Stimulated activated naive B cell treated with anti-CD40 and anti-IgM and Interleukin-4, amounts not matched to agents 10 μg/mL and 1 μg/mL and 100 μg/mL, for 72 hours (primary cell): ENCODE measurements around the gene C14orf180.

Experiments used
- ATAC-seq, 2 donors: fragments of 150-1000 bp; cut with Tn5 transposase; replicated peaks; 2 replicates each; pipeline ENCODE4 v1.10.0; 2021; ENCODE audit warnings: moderate library complexity in 1 of 2
- DNase-seq: peaks from one replicate; pipeline ENCODE4 v3.0.0; 2021
- H3K27ac Mint-ChIP-seq: one replicate; pipeline ENCODE4 v1.8.0; 2022; ENCODE audit warnings: mild to moderate bottlenecking, mixed read lengths
- H3K27me3 Mint-ChIP-seq, 2 donors: one replicate each; pipeline ENCODE4 v1.8.0; 2022; ENCODE audit warnings: mixed read lengths in 2 of 2
- H3K36me3 Mint-ChIP-seq, 2 donors: one replicate each; pipeline ENCODE4 v1.8.0; 2022; ENCODE audit warnings: mixed read lengths in 2 of 2, mild to moderate bottlenecking in 1 of 2
- H3K4me1 Mint-ChIP-seq, 2 donors: one replicate each; pipeline ENCODE4 v1.8.0; 2022; ENCODE audit warnings: mixed read lengths in 2 of 2, mild to moderate bottlenecking in 1 of 2
- H3K4me3 Mint-ChIP-seq, 2 donors: one replicate each; pipeline ENCODE4 v1.8.0; 2022; ENCODE audit warnings: mild to moderate bottlenecking in 2 of 2, mixed read lengths in 2 of 2, moderate library complexity in 1 of 2
- H3K9me3 Mint-ChIP-seq, 2 donors: one replicate each; pipeline ENCODE4 v1.8.0; 2022; ENCODE audit warnings: mixed read lengths in 2 of 2, mild to moderate bottlenecking in 1 of 2

C14orf180 gene

DNA sequence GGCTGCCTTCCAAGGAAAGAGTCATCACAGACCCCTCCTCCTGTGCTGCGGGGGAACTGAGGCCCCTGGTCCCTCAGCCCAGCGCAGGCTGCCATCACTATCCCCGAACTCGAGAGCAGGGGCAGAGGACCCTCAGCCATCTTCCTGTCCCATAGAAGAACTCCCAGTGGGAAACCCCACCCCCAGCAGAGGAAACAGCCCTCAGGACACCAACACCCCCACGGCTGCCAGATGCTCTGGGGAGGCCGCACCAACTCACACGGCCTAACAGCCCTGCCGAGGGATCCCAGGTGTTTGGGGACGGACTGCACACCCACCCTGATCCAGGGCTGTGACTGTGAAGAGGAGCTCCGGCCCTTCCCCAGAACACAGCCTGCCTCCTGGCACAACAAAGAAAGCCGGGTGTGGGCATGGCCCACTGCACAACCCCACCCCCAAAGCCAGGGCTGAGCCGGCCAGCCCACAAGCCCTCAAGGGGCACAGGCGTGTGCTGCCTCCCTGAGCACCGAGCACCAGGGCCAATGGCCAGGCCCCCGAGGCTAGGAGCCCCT lies 16.3 kb upstream of the C14orf180 start:
- no peaks in the 10 kb centered on the region for H3K36me3 Mint-ChIP-seq
- H3K4me3 Mint-ChIP-seq: no peak overlapping the region
- ATAC-seq: peak; percentile 57 to 60
- no peaks in the 10 kb centered on the region for H3K9me3 Mint-ChIP-seq
- H3K27ac Mint-ChIP-seq: peak overlapping the region; percentile 20
- DNase-seq: no peak
- H3K27me3 Mint-ChIP-seq: peaks cover 40 to 62% of the 10 kb centered on the region in 2 donors
- peaks cover 9 to 19% of the 10 kb centered on the region in 2 donors for H3K4me1 Mint-ChIP-seq

DNA sequence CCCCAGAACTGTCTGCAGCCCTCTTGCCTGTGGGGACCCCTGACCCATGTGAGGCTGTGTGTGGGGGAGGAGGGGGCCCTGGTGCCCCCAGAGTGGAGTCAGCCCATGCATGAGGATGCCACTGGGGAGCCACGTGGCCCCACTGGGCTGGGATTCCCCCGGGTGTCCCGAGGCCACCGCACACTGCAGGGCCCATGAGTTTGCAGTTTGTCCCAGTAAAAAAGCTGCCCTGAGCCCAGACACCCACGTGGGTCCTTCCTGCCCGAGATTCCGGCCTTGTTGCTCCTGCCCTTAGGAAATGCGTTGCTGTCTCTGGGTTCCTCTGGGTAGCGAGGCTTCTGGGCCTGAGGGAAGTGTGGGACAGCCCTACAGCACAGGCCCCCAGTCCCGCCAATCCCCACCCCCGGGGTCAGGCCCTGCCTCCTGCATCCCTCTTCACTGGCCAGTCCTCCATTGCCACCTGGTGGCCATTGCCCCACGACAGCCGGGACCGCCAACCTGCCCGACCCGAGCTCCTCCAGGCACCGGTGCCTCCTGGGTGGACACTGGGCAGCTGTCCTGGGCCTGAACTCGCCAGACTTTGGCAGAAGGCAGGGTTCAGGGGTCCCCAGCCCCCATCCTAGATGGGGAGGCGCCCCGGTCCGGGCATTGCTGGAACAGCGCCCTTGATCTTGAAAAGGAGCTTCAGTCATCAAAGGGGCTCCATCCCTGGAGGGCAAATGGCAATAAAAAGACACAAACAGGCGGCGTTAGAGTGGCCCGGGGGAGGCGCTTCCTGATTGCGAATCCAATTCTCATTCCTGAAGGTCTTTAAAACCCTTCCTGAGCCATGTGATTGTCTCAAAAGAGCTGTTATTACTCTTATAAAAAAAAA lies 15.6 kb upstream of the C14orf180 start:
- no peaks in the 10 kb centered on the region for H3K9me3 Mint-ChIP-seq
- H3K4me1 Mint-ChIP-seq: peaks cover 9 to 19% of the 10 kb centered on the region in 2 donors
- no peaks in the 10 kb centered on the region for H3K36me3 Mint-ChIP-seq
- peak overlapping the region; percentile 60 to 71 for H3K4me3 Mint-ChIP-seq
- DNase-seq: peak; percentile 67
- peak overlapping the region; percentile 83 for H3K27ac Mint-ChIP-seq
- H3K27me3 Mint-ChIP-seq: peaks cover 40 to 62% of the 10 kb centered on the region in 2 donors
- peak; percentile 83 to 88 for ATAC-seq

GRCh38 chr14:104564744-104565679 lies 14.6 kb upstream of the C14orf180 start:
- Mint-ChIP-seq H3K4me1 (peaks cover 9 to 19% of the 10 kb centered on the region in 2 donors), H3K27ac (no peak overlapping the region), H3K27me3 (peaks cover 36 to 61% of the 10 kb centered on the region in 2 donors), H3K36me3 (no peaks in the 10 kb centered on the region), H3K9me3 (no peaks in the 10 kb centered on the region), H3K4me3 (no peak overlapping the region)
- DNase-seq: no peak
- ATAC-seq: no peak

GRCh38 chr14:104567141-104567956 lies 12.2 kb upstream of the C14orf180 start:
- H3K36me3 Mint-ChIP-seq: no peaks in the 10 kb centered on the region
- H3K27me3 Mint-ChIP-seq: peaks cover 28 to 44% of the 10 kb centered on the region in 2 donors
- H3K9me3 Mint-ChIP-seq: no peaks in the 10 kb centered on the region
- peaks cover 9 to 16% of the 10 kb centered on the region in 2 donors for H3K4me1 Mint-ChIP-seq
- no peak overlapping the region for H3K4me3 Mint-ChIP-seq
- H3K27ac Mint-ChIP-seq: no peak overlapping the region
- ATAC-seq (no peak), DNase-seq (no peak)

DNA sequence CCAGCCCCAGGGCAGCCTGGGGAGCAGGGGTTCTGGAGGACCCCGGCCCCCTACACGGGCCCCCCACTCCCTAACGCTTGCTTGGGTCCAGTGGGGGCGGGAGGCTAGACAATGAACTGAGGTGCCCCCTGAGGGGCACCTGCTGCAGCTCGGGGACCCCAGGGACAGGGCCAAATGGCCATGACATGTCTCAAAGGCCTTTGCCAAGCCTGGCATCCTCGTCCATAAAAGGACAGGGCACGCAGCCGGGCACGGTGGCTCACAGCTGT lies 11.7 kb upstream of the C14orf180 start:
- Mint-ChIP-seq H3K4me3 (no peak overlapping the region), H3K9me3 (no peaks in the 10 kb centered on the region), H3K4me1 (peaks cover 9 to 16% of the 10 kb centered on the region in 2 donors), H3K27ac (no peak overlapping the region), H3K27me3 (peaks cover 28 to 48% of the 10 kb centered on the region in 2 donors), H3K36me3 (no peaks in the 10 kb centered on the region)
- ATAC-seq: no peak
- DNase-seq: no peak

- no peak overlapping the region for H3K27ac Mint-ChIP-seq
- DNase-seq (no peak), ATAC-seq (no peak)
- H3K4me1 Mint-ChIP-seq: peaks cover 7 to 9% of the 10 kb centered on the region in 2 donors
- H3K36me3 Mint-ChIP-seq: no peaks in the 10 kb centered on the region
- H3K4me3 Mint-ChIP-seq: no peak overlapping the region
- H3K27me3 Mint-ChIP-seq: peaks cover 27 to 43% of the 10 kb centered on the region in 2 donors
- no peaks in the 10 kb centered on the region for H3K9me3 Mint-ChIP-seq
Measured at GRCh38 chr14:104568620-104569019, 10.9 kb upstream of the C14orf180 start.

DNA sequence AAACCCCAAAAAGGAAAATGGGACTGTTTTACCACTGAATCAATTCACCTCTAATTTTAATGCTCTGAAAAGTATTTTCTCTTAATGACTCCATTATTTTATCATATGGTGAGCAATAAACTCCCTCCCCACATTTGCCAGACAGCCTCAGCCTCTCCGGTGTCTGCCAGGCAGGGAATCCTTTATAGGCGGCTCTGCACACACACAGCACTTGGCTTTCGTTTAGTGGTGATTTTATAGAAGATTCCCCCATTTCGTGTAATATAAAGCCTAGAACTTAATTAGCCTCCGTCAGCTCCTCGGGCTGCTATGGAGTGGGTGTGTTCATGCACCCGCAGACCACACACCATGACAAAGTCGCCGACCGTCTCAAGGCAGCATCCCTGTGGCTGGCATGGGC lies 10.1 kb upstream of the C14orf180 start:
- Mint-ChIP-seq H3K27me3 (peaks cover 19 to 35% of the 10 kb centered on the region in 2 donors), H3K36me3 (no peaks in the 10 kb centered on the region), H3K4me1 (peaks cover 0 to 1% of the 10 kb centered on the region in 2 donors), H3K27ac (no peak overlapping the region), H3K4me3 (no peak overlapping the region), H3K9me3 (no peaks in the 10 kb centered on the region)
- DNase-seq: no peak
- ATAC-seq: no peak

DNA sequence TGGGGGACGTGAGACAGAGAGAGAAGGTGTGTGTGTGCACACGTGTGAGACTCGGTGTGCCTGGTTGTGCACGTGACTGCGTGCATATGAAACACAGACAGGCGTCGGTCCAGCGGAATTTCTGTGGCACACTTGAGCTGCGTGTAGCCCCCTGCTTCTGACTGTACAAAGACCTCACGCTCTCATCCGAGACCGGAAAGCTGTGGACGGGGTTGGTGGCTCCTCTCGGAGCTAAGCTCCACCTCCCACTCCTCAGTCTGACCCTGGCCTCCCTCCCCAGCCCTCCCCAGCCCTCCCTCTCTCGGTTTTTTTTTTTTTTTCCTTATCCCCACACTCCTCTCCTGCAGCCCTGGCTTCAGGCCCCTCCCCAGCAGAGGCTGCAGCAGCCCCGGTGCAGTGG lies 8.3 kb upstream of the C14orf180 start:
- no peak for DNase-seq
- ATAC-seq: no peak
- H3K4me1 Mint-ChIP-seq: no peaks in the 10 kb centered on the region
- no peak overlapping the region for H3K4me3 Mint-ChIP-seq
- H3K9me3 Mint-ChIP-seq: no peaks in the 10 kb centered on the region
- H3K36me3 Mint-ChIP-seq: no peaks in the 10 kb centered on the region
- peaks cover 7 to 21% of the 10 kb centered on the region in 2 donors for H3K27me3 Mint-ChIP-seq
- H3K27ac Mint-ChIP-seq: no peak overlapping the region

DNA sequence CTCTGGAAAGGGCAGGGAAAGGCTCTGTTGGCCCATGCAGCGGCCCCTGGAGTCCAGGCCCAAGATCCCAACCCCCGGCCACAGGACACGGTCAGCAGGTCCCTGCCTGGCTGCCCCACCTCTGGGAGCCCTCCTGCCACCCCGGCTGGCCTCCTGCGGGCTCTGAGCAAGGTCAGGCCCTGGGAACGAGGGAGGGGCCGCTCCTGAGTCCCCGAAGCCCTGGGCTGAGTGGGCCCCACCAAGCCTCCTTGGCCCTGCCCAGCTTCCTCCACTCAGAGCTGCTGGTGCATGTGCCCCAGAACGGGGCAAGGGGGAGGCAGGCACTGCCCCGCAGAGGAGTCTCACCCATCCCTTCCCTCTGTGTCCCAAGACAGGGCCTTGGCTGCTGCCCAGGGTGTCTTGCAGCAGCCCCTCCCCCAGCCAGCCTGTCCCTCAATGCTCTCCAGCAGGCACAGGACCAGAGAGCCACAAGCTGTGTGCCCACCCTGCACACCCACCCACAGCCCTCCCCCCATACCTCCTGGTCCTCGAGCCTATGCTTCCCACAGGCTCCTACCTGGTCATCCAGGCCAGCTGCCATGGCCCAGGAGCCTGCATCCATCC lies 7.4 kb upstream of the C14orf180 start:
- no peaks in the 10 kb centered on the region for H3K4me1 Mint-ChIP-seq
- ATAC-seq: no peak
- no peak overlapping the region for H3K27ac Mint-ChIP-seq
- H3K9me3 Mint-ChIP-seq: no peaks in the 10 kb centered on the region
- H3K4me3 Mint-ChIP-seq: no peak overlapping the region
- H3K27me3 Mint-ChIP-seq: peaks cover 6 to 18% of the 10 kb centered on the region in 2 donors
- no peaks in the 10 kb centered on the region for H3K36me3 Mint-ChIP-seq
- DNase-seq: no peak

GRCh38 chr14:104572668-104573067 lies 6.9 kb upstream of the C14orf180 start:
- DNase-seq (no peak), ATAC-seq (no peak)
- H3K27me3 Mint-ChIP-seq: peaks cover 6 to 20% of the 10 kb centered on the region in 2 donors
- H3K27ac Mint-ChIP-seq: no peak overlapping the region
- no peaks in the 10 kb centered on the region for H3K4me1 Mint-ChIP-seq
- H3K36me3 Mint-ChIP-seq: no peaks in the 10 kb centered on the region
- no peak overlapping the region for H3K4me3 Mint-ChIP-seq
- H3K9me3 Mint-ChIP-seq: no peaks in the 10 kb centered on the region

DNA sequence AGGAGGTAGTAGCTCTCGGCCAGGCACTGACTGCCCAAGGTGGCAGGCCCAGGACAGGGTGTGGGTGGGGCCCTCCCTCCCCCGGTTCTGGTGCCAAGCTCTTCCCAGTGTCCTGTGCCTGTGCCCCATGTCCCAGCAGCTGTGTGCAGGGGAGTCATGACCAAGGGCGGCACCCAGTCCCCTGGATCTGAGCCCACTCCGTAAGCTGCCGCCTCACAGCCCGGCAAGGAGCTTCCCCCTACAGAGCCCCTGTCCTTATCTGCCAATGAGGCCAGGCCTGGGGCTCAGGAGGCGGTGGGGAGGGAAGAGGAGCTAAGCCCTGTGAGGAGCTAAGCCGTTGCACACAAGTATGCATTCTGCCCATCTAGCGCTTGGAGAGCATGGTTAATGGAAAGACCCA lies 5.6 kb upstream of the C14orf180 start:
- no peaks in the 10 kb centered on the region for H3K36me3 Mint-ChIP-seq
- ATAC-seq: no peak
- H3K9me3 Mint-ChIP-seq: no peaks in the 10 kb centered on the region
- no peak overlapping the region for H3K4me3 Mint-ChIP-seq
- DNase-seq: no peak
- H3K27me3 Mint-ChIP-seq: peaks cover 6 to 33% of the 10 kb centered on the region in 2 donors
- H3K4me1 Mint-ChIP-seq: no peaks in the 10 kb centered on the region
- no peak overlapping the region for H3K27ac Mint-ChIP-seq

GRCh38 chr14:104574536-104574935 lies 5.0 kb upstream of the C14orf180 start:
- no peak for DNase-seq
- Mint-ChIP-seq H3K27ac (no peak overlapping the region), H3K36me3 (no peaks in the 10 kb centered on the region), H3K9me3 (no peaks in the 10 kb centered on the region), H3K27me3 (peaks cover 6 to 37% of the 10 kb centered on the region in 2 donors), H3K4me3 (no peak overlapping the region), H3K4me1 (no peaks in the 10 kb centered on the region)
- ATAC-seq: no peak

DNA sequence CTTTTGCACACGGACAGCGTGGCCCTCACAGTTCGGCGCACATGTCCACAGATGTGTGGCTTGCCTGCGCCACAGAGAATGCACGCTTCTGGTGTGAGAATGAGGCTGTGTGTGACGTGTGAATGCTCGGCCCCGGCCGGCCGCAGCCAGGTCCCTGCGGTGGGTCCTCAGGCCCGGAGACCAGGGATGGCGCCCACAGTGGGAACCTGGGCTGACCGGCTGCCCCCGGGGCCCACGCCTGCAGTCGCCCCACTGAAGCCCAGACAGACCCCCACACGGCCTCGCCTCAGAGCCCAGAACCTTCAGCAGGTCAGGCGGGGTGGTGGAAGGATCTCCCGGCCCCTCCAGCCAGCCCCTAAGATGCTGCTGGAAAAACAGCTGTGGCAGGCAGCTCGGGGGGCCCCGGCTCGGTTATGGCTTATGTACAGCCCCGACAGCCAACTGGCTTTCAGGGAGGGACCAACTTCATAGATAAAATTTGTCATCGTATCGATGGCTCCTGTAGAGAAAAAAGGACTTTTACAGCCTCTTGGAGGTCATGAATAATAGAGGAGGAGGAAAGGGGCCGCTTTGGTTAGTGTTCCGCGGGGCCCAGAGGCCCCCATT lies 4.5 kb upstream of the C14orf180 start:
- ATAC-seq (no peak), DNase-seq (no peak)
- no peaks in the 10 kb centered on the region for H3K9me3 Mint-ChIP-seq
- H3K27me3 Mint-ChIP-seq: peaks cover 6 to 39% of the 10 kb centered on the region in 2 donors
- H3K4me3 Mint-ChIP-seq: no peak overlapping the region
- H3K36me3 Mint-ChIP-seq: no peaks in the 10 kb centered on the region
- H3K27ac Mint-ChIP-seq: no peak overlapping the region
- H3K4me1 Mint-ChIP-seq: no peaks in the 10 kb centered on the region
